Measurements from ENCODE around the gene BCAS3. TPM values are rescaled to one million over a fixed set of nuclear protein-coding genes. Genes with fewer than 3 reads are reported as not detected.

The BCAS3 gene
- total RNA-seq, 2 donors from 2014 or later: 28.0 to 37.7 TPM

GRCh38 chr17:61351745-61352407 is 674.2 kb downstream of the BCAS3 start:
- Mint-ChIP-seq H3K27ac (no peak overlapping the region), H3K27me3 (ENCODE audit: insufficient read depth) (peaks cover 14% of the 10 kb centered on the region), H3K4me3 (no peak overlapping the region), H3K4me1 (peaks cover 38% of the 10 kb centered on the region), H3K36me3 (ENCODE audit: low read depth) (no peaks in the 10 kb centered on the region), H3K9me3 (no peaks in the 10 kb centered on the region)
- peaks cover 9% of the 10 kb centered on the region for H3K4me1 ChIP-seq (ENCODE audit: control insufficient read depth, insufficient read depth, low read length)
- H3K9me3 ChIP-seq (ENCODE audit: control insufficient read depth, low read length): no peaks in the 10 kb centered on the region
- H3K9ac ChIP-seq (ENCODE audit: extremely low read depth, low read length, poor library complexity, severe bottlenecking): no peak overlapping the region
- TF ChIP-seq, protein P1, sequence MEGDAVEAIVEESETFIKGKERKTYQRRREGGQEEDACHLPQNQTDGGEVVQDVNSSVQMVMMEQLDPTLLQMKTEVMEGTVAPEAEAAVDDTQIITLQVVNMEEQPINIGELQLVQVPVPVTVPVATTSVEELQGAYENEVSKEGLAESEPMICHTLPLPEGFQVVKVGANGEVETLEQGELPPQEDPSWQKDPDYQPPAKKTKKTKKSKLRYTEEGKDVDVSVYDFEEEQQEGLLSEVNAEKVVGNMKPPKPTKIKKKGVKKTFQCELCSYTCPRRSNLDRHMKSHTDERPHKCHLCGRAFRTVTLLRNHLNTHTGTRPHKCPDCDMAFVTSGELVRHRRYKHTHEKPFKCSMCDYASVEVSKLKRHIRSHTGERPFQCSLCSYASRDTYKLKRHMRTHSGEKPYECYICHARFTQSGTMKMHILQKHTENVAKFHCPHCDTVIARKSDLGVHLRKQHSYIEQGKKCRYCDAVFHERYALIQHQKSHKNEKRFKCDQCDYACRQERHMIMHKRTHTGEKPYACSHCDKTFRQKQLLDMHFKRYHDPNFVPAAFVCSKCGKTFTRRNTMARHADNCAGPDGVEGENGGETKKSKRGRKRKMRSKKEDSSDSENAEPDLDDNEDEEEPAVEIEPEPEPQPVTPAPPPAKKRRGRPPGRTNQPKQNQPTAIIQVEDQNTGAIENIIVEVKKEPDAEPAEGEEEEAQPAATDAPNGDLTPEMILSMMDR (conservative IDR thresholded peaks at IDR 0.05): no peak
- DNase-seq: no peak
- no peaks in the 10 kb centered on the region for H3K27me3 ChIP-seq (ENCODE audit: control insufficient read depth, insufficient read depth, low read length, poor library complexity, severe bottlenecking)
- H3K4me3 ChIP-seq (ENCODE audit: low read length): no peak overlapping the region
- no peaks in the 10 kb centered on the region for H3K36me3 ChIP-seq (ENCODE audit: control insufficient read depth, insufficient read depth, low read length)
- WGBS, 2 experiments (ENCODE audit: insufficient coverage in 1 of 2, insufficient read length in 1 of 2): 87 to 88% methylated on average over 5 of the region's 5 CpGs
- H3K27ac ChIP-seq (ENCODE audit: low read depth, low read length): no peak overlapping the region

DNA sequence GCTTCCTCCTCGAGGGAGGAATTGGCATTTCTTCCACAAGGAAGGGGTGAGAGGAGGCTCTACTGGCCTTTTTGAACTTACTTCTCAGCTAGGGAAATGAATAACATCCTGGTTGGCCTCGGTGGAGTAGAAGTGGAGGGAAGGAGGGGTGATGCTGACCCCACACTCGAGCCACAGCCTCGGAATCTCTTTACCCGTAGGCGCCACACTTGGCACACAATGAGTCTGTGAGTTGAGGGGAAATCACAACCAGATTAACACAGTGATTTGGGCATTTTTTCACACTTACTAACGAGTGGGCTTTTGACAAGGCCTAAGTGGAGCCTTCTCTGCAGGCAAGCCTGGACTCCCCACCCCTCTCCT is 674.7 kb downstream of the BCAS3 start:
- DNase-seq: no peak
- Mint-ChIP-seq H3K36me3 (ENCODE audit: low read depth) (no peaks in the 10 kb centered on the region), H3K27ac (no peak overlapping the region)

GRCh38 chr17:61352781-61353491 is 675.3 kb downstream of the BCAS3 start:
- peak; percentile 92 for DNase-seq
- no peaks in the 10 kb centered on the region for H3K36me3 Mint-ChIP-seq (ENCODE audit: low read depth)
- TF ChIP-seq, protein P1 (conservative IDR thresholded peaks at IDR 0.05): no peak
- peaks cover 7% of the 10 kb centered on the region for H3K27me3 Mint-ChIP-seq (ENCODE audit: insufficient read depth)
- no peaks in the 10 kb centered on the region for H3K36me3 ChIP-seq (ENCODE audit: control insufficient read depth, insufficient read depth, low read length)
- H3K9me3 Mint-ChIP-seq: no peaks in the 10 kb centered on the region
- WGBS, 2 experiments (ENCODE audit: insufficient coverage in 1 of 2, insufficient read length in 1 of 2): 58 to 59% methylated on average over 9 to 12 of the region's 12 CpGs
- peaks cover 9% of the 10 kb centered on the region for H3K4me1 ChIP-seq (ENCODE audit: control insufficient read depth, insufficient read depth, low read length)
- no peaks in the 10 kb centered on the region for H3K9me3 ChIP-seq (ENCODE audit: control insufficient read depth, low read length)
- H3K4me3 Mint-ChIP-seq: peak overlapping the region; percentile 5
- no peak overlapping the region for H3K4me3 ChIP-seq (ENCODE audit: low read length)
- no peak overlapping the region for H3K27ac ChIP-seq (ENCODE audit: low read depth, low read length)
- H3K27ac Mint-ChIP-seq: peak overlapping the region; percentile 9
- peaks cover 38% of the 10 kb centered on the region for H3K4me1 Mint-ChIP-seq
- H3K9ac ChIP-seq (ENCODE audit: extremely low read depth, low read length, poor library complexity, severe bottlenecking): no peak overlapping the region
- no peaks in the 10 kb centered on the region for H3K27me3 ChIP-seq (ENCODE audit: control insufficient read depth, insufficient read depth, low read length, poor library complexity, severe bottlenecking)

More for the DNA sequence above, 674.7 kb downstream of the BCAS3 start:
- H3K4me1 ChIP-seq (ENCODE audit: control insufficient read depth, insufficient read depth, low read length): peaks cover 9% of the 10 kb centered on the region
- no peak overlapping the region for H3K27ac ChIP-seq (ENCODE audit: low read depth, low read length)
- H3K27me3 Mint-ChIP-seq (ENCODE audit: insufficient read depth): peaks cover 12% of the 10 kb centered on the region
- no peaks in the 10 kb centered on the region for H3K9me3 ChIP-seq (ENCODE audit: control insufficient read depth, low read length)
- no peaks in the 10 kb centered on the region for H3K27me3 ChIP-seq (ENCODE audit: control insufficient read depth, insufficient read depth, low read length, poor library complexity, severe bottlenecking)
- TF ChIP-seq, protein P1 (conservative IDR thresholded peaks at IDR 0.05): no peak
- no peak overlapping the region for H3K4me3 ChIP-seq (ENCODE audit: low read length)
- WGBS, 2 experiments (ENCODE audit: insufficient coverage in 1 of 2, insufficient read length in 1 of 2): 68 to 78% methylated on average over 4 to 7 of the region's 7 CpGs
- H3K9me3 Mint-ChIP-seq: no peaks in the 10 kb centered on the region
- no peaks in the 10 kb centered on the region for H3K36me3 ChIP-seq (ENCODE audit: control insufficient read depth, insufficient read depth, low read length)
- no peak overlapping the region for H3K4me3 Mint-ChIP-seq
- peaks cover 38% of the 10 kb centered on the region for H3K4me1 Mint-ChIP-seq
- H3K9ac ChIP-seq (ENCODE audit: extremely low read depth, low read length, poor library complexity, severe bottlenecking): no peak overlapping the region
